Measurements from ENCODE around the gene LRMDA.

- no peak for TF ChIP-seq CTCF (IDR thresholded peaks at IDR 0.05)
- no peak for TF ChIP-seq POLR2A (IDR thresholded peaks at IDR 0.05)
These were observed 30.5 kb downstream of the LRMDA start for GRCh38 chr10:75461672-75462649.
